Stimulated activated CD4-positive, alpha-beta T cell treated with anti-CD3 and anti-CD28 coated beads, Interleukin-12 subunit alpha, Interleukin-12 subunit beta, amount 100 ng/mL, for 4 hours (primary cell): Measurements from ENCODE around the gene TRIP10.
"Not testable (repeated sequence)": the region's sequence is repeated elsewhere in the genome, so short reads cannot be mapped to it uniquely, and the experiment has no call there.

ENCODE experiments used
- DNase-seq: peaks from one replicate; pipeline ENCODE4 v3.0.0-alpha.2; 2020

TRIP10 gene

GRCh38 chr19:6744381-6745301 is 5.2 kb downstream of the TRIP10 start:
- no peak for DNase-seq

DNA sequence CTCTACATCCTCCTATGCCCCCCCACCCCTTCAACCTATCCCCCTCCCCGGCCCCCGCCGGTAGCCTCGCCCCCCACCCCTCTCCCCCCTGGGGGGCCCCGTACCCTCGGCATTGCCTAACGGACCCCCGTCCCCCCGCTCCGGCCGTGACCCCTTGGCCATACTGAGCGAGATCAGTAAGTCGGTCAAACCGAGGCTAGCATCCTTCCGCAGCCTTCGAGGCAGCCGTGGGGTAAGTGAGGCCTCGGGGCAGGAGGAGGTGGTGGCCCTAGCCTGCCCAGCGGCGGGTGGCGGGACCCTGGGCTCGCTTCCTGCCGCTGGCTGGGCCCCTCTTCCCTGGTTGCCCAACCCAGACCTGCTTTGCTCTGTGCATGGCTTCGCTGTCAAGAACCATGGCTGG is 6.5 kb downstream of the TRIP10 start:
- DNase-seq: no peak

- not testable (repeated sequence) for DNase-seq
Measured at GRCh38 chr19:6748543-6748942, 9.1 kb downstream of the TRIP10 start.

DNA sequence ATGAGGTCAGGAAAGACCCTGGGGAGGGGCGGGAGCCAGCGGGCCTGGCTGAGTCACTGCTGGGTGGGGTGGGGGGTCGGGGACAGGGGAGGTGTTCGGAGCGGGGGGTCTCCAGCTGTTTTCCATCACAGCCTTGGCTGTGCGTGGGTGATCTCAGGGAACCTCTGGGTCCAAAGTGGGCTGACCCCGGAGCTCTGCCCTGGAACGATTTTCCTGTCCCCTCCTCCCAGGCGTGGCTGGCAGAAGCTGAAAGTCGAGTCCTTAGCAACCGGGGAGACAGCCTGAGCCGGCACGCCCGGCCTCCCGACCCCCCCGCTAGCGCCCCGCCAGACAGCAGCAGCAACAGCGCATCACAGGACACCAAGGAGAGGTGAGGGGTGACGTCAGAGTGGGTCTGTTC is 10.6 kb downstream of the TRIP10 start:
- no peak for DNase-seq

GRCh38 chr19:6751189-6751588 is 11.7 kb downstream of the TRIP10 start:
- no peak for DNase-seq

DNA sequence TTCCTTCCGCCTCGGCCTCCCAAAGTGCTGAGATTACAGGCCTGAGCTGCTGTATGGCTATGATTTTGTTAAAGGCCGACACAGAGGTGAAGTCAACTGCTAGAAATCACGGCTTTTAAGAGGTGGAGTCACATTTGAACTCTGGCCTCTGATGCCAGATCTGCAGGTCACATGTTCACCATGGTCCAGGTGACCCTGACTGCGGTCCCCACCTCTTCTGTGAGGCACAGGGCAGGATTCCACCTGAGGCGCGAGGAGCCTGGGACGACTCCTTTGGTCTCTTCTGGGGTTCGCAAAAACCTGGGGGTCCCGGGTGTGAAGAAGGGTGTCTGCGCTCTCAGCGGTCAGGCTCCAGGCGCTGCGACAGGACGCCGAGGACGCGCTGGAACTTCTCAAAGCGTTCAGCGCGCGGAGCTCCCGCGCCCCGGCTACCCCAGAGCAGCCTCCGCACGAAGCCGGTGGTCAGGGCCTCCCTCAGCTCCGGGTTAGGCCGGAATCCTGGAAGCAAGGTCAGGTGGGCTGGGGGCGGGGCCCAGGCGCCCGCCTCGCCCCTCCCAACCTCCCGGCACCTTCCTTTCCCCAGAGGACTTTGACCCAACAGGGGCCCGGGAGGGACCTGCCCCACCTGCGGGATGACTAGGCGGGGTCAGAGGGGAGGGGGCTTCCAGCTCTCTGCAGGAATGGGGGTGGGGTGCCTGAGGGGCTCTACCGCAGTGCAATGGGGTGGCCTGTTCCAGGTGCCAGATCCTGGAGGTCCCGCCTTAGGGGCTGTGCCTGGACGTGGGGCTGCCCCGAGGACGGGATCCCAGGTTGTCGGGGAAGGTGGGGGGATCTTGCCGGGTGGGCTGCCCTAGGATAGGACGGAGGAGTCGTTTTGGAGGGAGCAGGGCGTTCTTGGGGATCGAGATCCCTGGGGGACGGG is 13.0 kb downstream of the TRIP10 start:
- no peak for DNase-seq

- DNase-seq: peak; percentile 80
Measured at GRCh38 chr19:6753178-6754031, 13.9 kb downstream of the TRIP10 start.

- DNase-seq: no peak
Measured at GRCh38 chr19:6754136-6754535, 14.7 kb downstream of the TRIP10 start.

- DNase-seq: no peak
Measured at GRCh38 chr19:6754653-6755463, 15.4 kb downstream of the TRIP10 start.

GRCh38 chr19:6760606-6761005 is 21.1 kb downstream of the TRIP10 start:
- no peak for DNase-seq

GRCh38 chr19:6761053-6761676 is 21.7 kb downstream of the TRIP10 start:
- DNase-seq: no peak

DNA sequence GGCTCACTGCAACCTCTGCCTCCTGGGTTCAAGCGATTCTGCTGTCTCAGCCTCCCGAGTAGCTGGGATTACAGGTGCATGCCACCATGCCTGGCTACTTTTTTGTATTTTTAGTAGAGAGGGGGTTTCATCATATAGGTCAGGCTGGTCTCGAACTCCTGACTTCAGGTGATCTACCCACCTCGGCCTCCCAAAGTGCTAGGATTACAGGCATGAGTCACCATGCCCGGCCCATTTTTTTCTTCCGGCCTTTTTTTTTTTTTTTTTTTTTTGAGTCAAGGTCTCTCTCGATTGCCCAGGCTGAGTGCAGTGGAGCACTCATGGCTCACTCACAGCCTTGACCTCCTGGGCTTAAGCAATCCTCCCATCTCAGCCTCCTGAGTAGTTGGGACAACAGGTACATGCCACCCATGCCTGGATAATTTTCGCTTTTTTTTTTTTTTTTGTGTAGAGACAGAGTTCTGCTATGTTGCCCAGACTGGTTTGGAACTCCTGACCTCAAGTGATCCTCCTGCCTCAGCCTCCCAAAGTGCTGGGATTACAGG is 22.8 kb downstream of the TRIP10 start:
- not testable (repeated sequence) for DNase-seq

DNA sequence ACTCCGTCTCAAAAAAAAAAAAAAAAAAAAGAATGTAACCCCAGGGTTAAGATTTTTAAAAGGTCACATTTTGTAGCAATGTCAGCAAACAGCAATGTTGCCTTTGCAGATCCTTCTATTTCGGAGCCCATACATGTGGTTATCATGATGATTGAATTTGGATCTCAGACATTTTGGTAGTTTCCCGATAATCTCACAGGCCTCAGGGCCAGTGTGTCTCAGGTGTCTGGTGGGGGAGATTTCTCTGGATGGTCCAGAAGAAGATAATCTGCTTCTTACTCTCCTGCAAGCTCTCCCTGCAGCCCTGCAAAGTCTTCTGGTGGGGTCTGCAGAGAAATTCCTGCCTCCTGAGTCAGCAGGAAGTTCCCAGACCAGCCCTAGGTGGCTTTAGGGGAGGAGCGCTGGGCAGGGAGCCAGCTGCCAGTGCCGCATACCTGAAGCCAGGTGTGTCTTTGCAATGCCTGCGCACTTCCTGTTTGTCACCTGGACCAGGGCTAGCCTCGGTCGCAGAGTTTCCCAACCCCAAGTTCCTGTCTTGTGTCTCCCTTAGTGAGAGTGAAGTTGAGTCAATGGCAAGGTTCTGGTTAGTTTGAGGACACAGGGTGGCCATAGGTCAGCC is 26.4 kb downstream of the TRIP10 start:
- DNase-seq: no peak

GRCh38 chr19:6766357-6767080 is 27.0 kb downstream of the TRIP10 start:
- DNase-seq: no peak

DNA sequence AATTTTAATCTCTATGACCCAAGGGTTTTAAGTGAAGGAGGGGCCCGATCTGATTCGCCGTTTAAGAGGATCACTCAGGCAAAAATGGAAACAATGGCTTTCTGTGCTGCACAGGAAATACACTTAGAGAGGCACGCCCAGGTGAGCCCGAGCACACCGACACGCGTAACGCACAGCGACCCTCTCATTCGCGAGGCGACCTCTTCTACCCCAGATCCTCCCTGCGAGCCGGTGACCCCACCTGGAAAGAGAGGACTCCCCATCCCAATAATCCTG is 27.5 kb downstream of the TRIP10 start:
- no peak for DNase-seq

GRCh38 chr19:6767357-6768235 is 28.1 kb downstream of the TRIP10 start, which contains the start of gene SH2D3A:
TSS of gene SH2D3A (minus strand) at chr19:6767435. CDS start at chr19:6763748, 3,687 bp downstream.
- peak; percentile 91 for DNase-seq

DNA sequence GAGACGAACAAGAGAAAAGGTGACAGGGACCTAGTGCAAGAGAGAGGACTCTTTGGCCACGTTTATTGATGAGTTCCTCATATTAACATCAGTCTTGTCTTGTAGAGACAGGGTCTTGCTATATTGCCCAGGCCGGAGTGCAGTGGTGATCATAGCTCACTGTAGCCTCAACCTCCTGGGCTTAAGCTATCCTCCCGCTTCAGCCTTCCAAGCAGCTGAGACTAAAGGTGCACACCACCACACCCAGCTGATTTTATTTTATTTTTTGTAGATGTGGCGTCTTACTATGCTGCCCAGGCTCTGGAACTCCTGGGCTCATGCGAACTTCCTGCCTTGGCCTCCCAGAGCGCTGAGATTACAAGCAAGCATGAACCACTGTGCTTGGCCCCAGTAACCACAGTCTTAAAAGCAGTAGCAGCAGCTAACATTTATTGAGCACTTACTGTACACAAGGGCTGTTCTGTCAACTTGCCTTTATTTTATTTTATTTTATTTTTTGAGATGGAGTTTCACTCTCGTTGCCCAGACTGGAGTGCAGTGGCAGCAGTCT is 28.8 kb downstream of the TRIP10 start:
- no peak for DNase-seq

GRCh38 chr19:6769006-6769619 is 29.6 kb downstream of the TRIP10 start:
- no peak for DNase-seq
